ENCODE data around the gene MGME1. TPM values are rescaled to one million over a fixed set of nuclear protein-coding genes. Genes with fewer than 3 reads are reported as not detected.
A peak's percentile ranks its signal among the peaks of the same experiment; 100 is the strongest.

Gene MGME1
- total and polyA plus RNA-seq, 2 of the 13 experiments (the other 11 are each of a cell fraction or from before 2014, with no cell fraction given): 36.7 to 66.6 TPM

GRCh38 chr20:17985388-17986018 lies 16.7 kb downstream of the MGME1 start (continued):
- no peak; the same call in 1 of the 2 replicates for TF ChIP-seq ZNF510 (CRISPR knock-in tag; IDR thresholded peaks at IDR 0.05; ENCODE audit: low read depth)
- peak; percentile 71; the same call in 1 of the 2 replicates for TF ChIP-seq NR2F6 (IDR thresholded peaks at IDR 0.05)
- TF ChIP-seq NR2F6 (CRISPR knock-in tag; IDR thresholded peaks at IDR 0.05): peak; percentile 89
- TF ChIP-seq ZNF646 (CRISPR knock-in tag; IDR thresholded peaks at IDR 0.05): peak; percentile 99
- TF ChIP-seq ZNF567 (CRISPR knock-in tag; IDR thresholded peaks at IDR 0.05; ENCODE audit: borderline replicate concordance): no peak; the same call in 1 of the 2 replicates
- no peak for TF ChIP-seq MAF1 (CRISPR knock-in tag; IDR thresholded peaks at IDR 0.05; ENCODE audit: borderline replicate concordance)
- TF ChIP-seq ZIK1 (CRISPR knock-in tag; IDR thresholded peaks at IDR 0.05; ENCODE audit: borderline replicate concordance, low read depth): no peak
- TF ChIP-seq RARA (CRISPR knock-in tag; IDR thresholded peaks at IDR 0.05): peak; percentile 77
- 0 out of 2 replicates have a peak, but pooled peaks have one; percentile 41 for TF ChIP-seq RBFOX2 (IDR thresholded peaks at IDR 0.05; ENCODE audit: low read depth, low read length)
- TF ChIP-seq ZBTB46 (CRISPR knock-in tag; IDR thresholded peaks at IDR 0.05; ENCODE audit: borderline replicate concordance): no peak
- TF ChIP-seq ISL2 (CRISPR knock-in tag; IDR thresholded peaks at IDR 0.05): peak; percentile 90
- TF ChIP-seq SOX5 (CRISPR knock-in tag; IDR thresholded peaks at IDR 0.05; ENCODE audit: borderline replicate concordance): peak; percentile 94
- TF ChIP-seq PITX1 (CRISPR knock-in tag; IDR thresholded peaks at IDR 0.05): peak; percentile 70; the same call in 1 of the 2 replicates
- TF ChIP-seq SIX1 (CRISPR knock-in tag; IDR thresholded peaks at IDR 0.05; ENCODE audit: borderline replicate concordance): peak; percentile 82; the same call in 1 of the 2 replicates
- peak; percentile 18 for TF ChIP-seq CTCF (CRISPR knock-in tag; IDR thresholded peaks at IDR 0.05)

Data from HepG2 (cell line).